Lower leg skin (tissue), 4 donors: ENCODE results near the gene TLR2. TPM values are rescaled to one million over a fixed set of nuclear protein-coding genes. Genes with fewer than 3 reads are reported as not detected.

ENCODE experiments used
- DNase-seq, 2 donors: peaks; one replicate each; pipeline ENCODE4 v3.0.0-alpha.2; 2019; ENCODE audit warnings: low spot score in 2 of 2
- H3K4me3 ChIP-seq: fragments of 200-600 bp; sonication (generic); 2 replicates; pipeline ENCODE4 v1.5.1; 2017; ENCODE audit warnings: mild to moderate bottlenecking, low read depth; ENCODE audit not compliant: poor library complexity, severe bottlenecking
- POLR2A ChIP-seq, 2 donors: fragments of 450-650 bp; IDR thresholded peaks; one replicate each; pipeline ENCODE4 v1.6.1; 2016 to 2017; ENCODE audit warnings: antibody characterized with exemption in 2 of 2, mild to moderate bottlenecking in 1 of 2, moderate library complexity in 1 of 2
- WGBS, 2 donors: methylation state at CpG; one replicate each; pipeline ENCODE4 v1.1.5; 2018; 5-methylcytosine and 5-hydroxymethylcytosine counted together
- intact Hi-C: fragments of 100-400 bp; cut with DNase I; formaldehyde crosslinking; loops from one replicate; pipeline ENCODE4 v1.15.0; 2023; ENCODE audit warnings: low total_unique reads
- total RNA-seq, 4 donors: library from RNA; depleted of rRNA; stranded (reverse); fragments of >200 nt; gene quantifications; one replicate each; pipeline ENCODE4 v1.1.0, GENCODE V29; 2016
- TF ChIP-seq, protein P1 (sequence below), 3 donors: fragments of 450-650 bp; IDR thresholded peaks; one replicate each; pipeline ENCODE4 v1.5.1; 2016; ENCODE audit warnings: antibody characterized with exemption in 3 of 3, mild to moderate bottlenecking in 3 of 3, moderate library complexity in 2 of 3

The TLR2 gene
- 10 to 100 TPM in 2 of 4 donors, 1 to 10 TPM in 2; 5.0 to 11.7 (median 7.9) TPM for total RNA-seq

DNA sequence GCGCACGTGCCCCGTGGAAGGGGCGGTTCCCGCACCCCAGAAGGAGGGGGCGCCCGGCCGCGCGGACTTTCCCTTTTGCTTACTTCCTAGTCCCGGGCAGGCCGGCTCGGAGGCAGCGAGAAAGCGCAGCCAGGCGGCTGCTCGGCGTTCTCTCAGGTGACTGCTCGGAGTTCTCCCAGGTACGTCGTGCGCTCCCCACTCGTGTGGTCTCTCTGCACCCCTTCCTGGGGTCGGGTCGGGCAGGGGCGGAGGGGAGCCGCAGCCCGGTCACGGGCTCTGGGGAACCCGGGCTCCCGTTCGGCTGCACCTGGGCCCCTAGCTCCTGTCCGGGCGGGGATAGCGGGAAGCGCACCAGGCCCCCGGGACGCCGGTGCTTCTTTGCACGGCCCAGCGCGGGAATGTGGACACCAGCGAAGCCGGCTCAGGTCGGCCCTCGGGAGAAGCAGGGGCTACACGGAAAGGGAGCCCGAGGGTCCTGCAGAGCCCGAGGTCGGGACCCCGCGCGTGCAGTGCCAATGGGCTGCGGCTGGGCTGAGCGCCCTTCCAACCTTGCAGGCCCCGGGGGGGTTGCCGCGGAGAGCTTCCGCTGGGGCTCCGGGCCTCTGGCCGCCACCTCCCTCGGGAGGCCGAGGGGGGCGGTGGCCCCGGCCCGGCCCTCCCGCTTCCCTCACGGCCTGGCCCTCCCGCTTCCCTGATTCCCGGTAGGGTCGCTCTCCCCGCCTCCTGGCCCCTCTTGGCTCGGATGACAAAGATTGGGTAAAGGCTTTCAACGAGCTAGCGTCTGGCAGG is at the start of gene TLR2:
TLR2 (plus strand) TSS at position 99 of the 789 bp plus-strand sequence. CDS start 18,628 bp downstream, outside the sequence.
- intact Hi-C loops: no loop called here
- H3K4me3 ChIP-seq: peak within 1 kb of the TSS; percentile 39
- peak; percentile 59 to 92 for DNase-seq
- 0 to 2% methylated on average over 25 to 64 of the region's 75 CpGs for WGBS, 2 donors
- TF ChIP-seq, protein P1, sequence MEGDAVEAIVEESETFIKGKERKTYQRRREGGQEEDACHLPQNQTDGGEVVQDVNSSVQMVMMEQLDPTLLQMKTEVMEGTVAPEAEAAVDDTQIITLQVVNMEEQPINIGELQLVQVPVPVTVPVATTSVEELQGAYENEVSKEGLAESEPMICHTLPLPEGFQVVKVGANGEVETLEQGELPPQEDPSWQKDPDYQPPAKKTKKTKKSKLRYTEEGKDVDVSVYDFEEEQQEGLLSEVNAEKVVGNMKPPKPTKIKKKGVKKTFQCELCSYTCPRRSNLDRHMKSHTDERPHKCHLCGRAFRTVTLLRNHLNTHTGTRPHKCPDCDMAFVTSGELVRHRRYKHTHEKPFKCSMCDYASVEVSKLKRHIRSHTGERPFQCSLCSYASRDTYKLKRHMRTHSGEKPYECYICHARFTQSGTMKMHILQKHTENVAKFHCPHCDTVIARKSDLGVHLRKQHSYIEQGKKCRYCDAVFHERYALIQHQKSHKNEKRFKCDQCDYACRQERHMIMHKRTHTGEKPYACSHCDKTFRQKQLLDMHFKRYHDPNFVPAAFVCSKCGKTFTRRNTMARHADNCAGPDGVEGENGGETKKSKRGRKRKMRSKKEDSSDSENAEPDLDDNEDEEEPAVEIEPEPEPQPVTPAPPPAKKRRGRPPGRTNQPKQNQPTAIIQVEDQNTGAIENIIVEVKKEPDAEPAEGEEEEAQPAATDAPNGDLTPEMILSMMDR (IDR thresholded peaks at IDR 0.05): no peak
- no peak for TF ChIP-seq POLR2A (IDR thresholded peaks at IDR 0.05)

DNA sequence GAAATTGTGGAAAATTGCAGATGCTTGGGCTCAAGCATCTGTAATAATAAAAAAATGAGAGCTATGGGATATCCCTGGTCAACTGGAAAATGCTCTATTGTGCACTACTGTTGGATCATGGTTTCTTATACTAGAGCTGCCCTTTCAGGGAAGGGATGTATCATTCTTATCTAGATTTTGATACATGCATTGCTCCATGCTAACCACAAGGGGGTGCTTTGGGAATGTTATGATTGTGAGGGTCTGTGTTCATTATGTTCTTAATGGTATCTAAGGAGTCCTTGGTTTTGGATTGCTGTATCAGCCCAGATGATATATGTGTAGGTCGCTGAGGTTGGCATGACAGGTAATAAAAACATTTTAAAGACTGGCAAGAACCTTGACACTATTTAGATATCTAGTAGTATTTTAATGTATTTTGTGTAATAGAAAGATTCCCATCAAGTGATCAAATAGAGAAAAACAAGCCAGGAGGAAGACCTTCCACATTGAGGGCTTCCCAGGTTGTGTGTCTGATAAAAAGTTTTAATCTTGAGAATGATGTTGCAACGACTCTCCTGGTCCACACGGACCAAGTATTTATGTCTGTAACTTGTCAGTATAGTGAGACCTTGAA is 49.2 kb upstream of the TLR2 start:
- intact Hi-C loops: loop anchor here (10.0 kb wide), 1 partner anchor 120 kb away; no protein-coding TSS in a partner anchor
- H3K4me3 ChIP-seq: no peak overlapping the region
- TF ChIP-seq, protein P1 (IDR thresholded peaks at IDR 0.05): no peak
- 87 to 90% methylated on average over 3 of the region's 3 CpGs for WGBS, 2 donors
- DNase-seq: no peak

DNA sequence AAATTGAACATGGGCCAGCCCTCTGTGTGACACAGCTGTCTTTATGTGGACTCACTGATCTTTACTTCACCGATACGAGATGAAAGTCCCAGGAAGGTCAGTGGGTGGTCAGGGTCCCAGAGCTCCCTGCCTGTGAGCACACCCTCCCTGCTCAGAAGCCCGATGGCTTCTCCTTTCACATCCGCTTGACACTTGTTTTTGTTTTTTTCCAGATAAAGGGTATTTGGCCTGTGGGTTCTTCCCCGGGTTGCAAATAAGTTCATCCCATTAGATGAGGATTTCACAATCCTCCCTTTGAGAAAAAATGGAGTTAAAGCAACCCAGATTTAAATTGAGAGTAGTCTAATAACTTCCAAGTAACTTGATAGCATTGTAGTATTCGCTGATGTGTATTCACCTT is 48.2 kb upstream of the TLR2 start:
- no peak overlapping the region for H3K4me3 ChIP-seq
- 81 to 82% methylated on average over 6 of the region's 6 CpGs for WGBS, 2 donors
- TF ChIP-seq, protein P1 (IDR thresholded peaks at IDR 0.05): no peak
- no peak for TF ChIP-seq POLR2A (IDR thresholded peaks at IDR 0.05)
- intact Hi-C loops: loop anchor here (10.0 kb wide), 1 partner anchor 119 kb away; no protein-coding TSS in a partner anchor
- no peak for DNase-seq

DNA sequence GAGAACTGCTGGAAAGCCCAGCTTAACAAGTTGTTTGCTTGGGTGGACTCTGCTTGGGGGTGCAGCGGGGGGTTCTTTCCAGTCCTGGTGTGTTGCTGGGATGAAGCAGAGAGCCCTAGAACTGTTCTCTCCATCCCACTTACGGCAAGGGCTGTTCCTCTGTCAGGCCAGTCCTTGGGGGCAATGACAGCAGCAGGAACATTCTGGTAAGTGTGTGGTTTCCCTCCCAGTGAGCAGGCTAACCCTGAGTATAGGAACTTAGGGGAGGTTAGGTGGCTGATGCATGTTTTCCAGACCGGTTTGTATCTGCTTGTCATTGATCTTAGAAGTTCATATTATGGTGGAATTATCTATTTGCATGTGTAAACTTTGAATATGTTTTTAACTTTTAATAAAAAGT is 46.9 kb upstream of the TLR2 start:
- intact Hi-C loops: loop anchor here (10.0 kb wide), 1 partner anchor 118 kb away; no protein-coding TSS in a partner anchor
- 90 to 95% methylated on average over 3 of the region's 3 CpGs for WGBS, 2 donors
- TF ChIP-seq, protein P1 (IDR thresholded peaks at IDR 0.05): no peak
- TF ChIP-seq POLR2A (IDR thresholded peaks at IDR 0.05): no peak
- no peak for DNase-seq
- no peak overlapping the region for H3K4me3 ChIP-seq

DNA sequence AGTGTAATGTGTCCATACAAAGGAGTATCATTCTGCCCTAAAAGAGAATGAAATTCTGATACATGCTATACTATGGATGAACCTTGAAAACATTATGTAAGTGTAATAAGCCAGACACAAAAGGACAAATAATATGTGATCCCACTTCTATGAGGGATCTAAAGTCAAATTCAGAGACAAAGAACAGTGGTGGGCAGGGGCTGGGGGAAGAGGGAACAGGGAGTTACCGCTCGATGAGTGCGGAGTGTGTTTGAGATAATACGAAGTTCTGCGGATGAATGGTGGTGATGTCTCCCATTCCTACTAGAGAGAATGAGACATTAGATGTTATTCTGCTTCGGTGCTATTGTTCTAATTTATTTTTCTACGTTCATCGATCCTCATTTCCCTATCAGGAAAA is 46.1 kb upstream of the TLR2 start:
- intact Hi-C loops: loop anchor here (10.0 kb wide), 1 partner anchor 117 kb away; no protein-coding TSS in a partner anchor
- 96% methylated on average over 8 of the region's 8 CpGs for WGBS, 2 donors
- TF ChIP-seq POLR2A (IDR thresholded peaks at IDR 0.05): no peak
- TF ChIP-seq, protein P1 (IDR thresholded peaks at IDR 0.05): no peak
- DNase-seq: no peak
- no peak overlapping the region for H3K4me3 ChIP-seq
